ENCODE measurements around the gene CABP1. TPM values are rescaled to one million over a fixed set of nuclear protein-coding genes. Genes with fewer than 3 reads are reported as not detected.
A peak's percentile ranks its signal among the peaks of the same experiment; 100 is the strongest.

Gene CABP1
- total and polyA plus RNA-seq, 9 of the 15 experiments (the other 6 are each of a cell fraction or from before 2014, with no cell fraction given): not detected

DNA sequence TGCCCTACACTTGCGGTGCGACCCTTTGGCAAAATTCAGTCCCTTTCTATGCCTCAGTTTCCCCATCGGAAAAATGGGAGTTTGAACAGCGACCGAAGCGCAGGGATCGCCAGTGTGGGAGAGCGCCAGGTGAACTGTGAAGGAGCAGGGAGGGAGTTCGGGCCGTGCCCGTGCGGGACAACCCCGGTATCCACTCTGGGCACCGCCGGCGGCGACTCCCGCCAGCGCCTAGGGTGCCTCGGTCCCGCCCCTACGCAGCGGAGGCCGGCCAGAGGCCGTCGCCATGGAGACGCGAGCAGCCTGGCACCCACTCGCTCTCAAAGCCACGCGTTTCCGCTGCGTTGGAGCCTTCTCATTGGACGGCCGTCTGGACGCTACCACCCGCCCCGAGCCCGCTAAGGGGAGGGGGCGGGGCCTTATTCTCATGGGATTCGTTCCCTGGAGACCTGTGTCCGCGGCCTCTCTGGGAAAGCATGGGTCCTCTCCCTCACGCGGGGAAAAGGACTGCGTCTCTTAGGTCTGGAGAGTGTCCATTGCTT, 45.8 kb downstream of the CABP1 start (continued):
- TF ChIP-seq, protein P1, sequence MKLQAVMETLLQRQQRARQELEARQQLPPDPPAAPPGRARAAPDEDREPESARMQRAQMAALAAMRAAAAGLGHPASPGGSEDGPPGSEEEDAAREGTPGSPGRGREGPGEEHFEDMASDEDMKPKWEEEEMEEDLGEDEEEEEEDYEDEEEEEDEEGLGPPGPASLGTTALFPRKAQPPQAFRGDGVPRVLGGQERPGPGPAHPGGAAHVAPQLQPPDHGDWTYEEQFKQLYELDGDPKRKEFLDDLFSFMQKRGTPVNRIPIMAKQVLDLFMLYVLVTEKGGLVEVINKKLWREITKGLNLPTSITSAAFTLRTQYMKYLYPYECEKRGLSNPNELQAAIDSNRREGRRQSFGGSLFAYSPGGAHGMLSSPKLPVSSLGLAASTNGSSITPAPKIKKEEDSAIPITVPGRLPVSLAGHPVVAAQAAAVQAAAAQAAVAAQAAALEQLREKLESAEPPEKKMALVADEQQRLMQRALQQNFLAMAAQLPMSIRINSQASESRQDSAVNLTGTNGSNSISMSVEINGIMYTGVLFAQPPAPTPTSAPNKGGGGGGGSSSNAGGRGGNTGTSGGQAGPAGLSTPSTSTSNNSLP (IDR thresholded peaks at IDR 0.05; ENCODE audit: borderline replicate concordance, low read depth, low read length): no peak
- TF ChIP-seq TEAD1 (CRISPR knock-in tag; IDR thresholded peaks at IDR 0.05) (no peak), TCF7L2 (IDR thresholded peaks at IDR 0.05; ENCODE audit: low read depth, low read length) (peak; percentile 80), EGR1 (conservative IDR thresholded peaks at IDR 0.05) (peak; percentile 88), RBM22 (IDR thresholded peaks at IDR 0.05; ENCODE audit: low read depth, low read length, poor library complexity, severe bottlenecking) (peak; percentile 2)

DNA sequence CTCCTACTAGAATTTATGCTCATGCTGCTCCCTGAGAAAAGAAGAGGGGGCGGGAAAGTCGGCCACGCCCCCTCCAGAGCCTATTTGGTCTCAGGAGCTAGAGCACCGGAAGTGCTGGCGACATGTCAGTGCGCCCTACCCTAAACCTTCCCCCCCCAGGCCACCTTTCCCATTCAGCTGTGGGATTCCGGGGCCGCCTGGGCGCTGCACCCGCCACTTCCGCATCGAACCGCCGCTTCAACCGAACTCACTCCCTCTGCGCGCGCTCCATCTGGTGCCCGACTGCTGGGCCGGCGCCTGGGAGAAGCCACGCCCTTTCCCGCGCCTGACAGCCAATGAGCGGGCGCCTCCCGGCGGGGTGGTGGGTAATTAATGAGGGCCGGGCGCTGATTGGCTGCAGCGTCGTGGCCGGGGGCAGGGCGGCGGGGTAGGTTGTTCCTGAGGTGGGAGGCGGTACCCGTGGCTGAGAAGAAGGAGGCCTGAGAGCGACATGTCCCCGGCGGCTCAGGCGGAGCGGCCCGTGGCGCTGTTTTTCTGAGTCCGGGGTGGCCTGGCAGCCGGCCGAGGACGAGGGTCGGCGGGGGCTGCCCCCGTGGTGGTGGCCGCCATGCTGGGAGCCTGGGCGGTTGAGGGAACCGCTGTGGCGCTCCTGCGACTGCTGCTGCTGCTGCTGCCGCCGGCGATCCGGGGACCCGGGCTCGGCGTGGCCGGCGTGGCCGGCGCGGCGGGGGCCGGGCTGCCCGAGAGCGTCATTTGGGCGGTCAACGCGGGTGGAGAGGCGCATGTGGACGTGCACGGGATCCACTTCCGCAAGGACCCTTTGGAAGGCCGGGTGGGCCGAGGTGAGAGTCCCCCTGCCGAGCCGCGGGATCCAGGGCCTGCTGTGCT, 46.5 kb downstream of the CABP1 start, which contains the start of gene MLEC:
Gene MLEC (plus strand): TSS at position 460 of the 888 bp plus-strand sequence. CDS start 148 bp downstream, at position 608.
- Histone ChIP-seq H3K9me1 (ENCODE audit: control insufficient read depth, insufficient read depth, low read length) (no peaks in the 10 kb centered on the region), H3K9me3 (replicated peaks; ENCODE audit: control insufficient read depth, insufficient read depth, low read depth, low read length) (no peaks in the 10 kb centered on the region), H3K27me3 (ENCODE audit: control insufficient read depth in 2 of 2, insufficient read depth in 2 of 2, low read length in 2 of 2) (no peaks in the 10 kb centered on the region), H3K4me1 (replicated peaks in 1 of 2; ENCODE audit: control insufficient read depth in 2 of 2, insufficient read depth in 2 of 2, low read length in 2 of 2) (peaks cover 14 to 17% of the 10 kb centered on the region in 2 experiments; a peak in 3 of 5 replicates), H2AFZ (ENCODE audit: low read depth, low read length) (peak within 1 kb of the TSS; percentile 96), H4K20me1 (replicated peaks; ENCODE audit: control insufficient read depth, insufficient read depth, low read length) (peaks cover 19% of the 10 kb centered on the region), H3K36me3 (ENCODE audit: control insufficient read depth, insufficient read depth, low read length) (peaks cover 16% of the 10 kb centered on the region; the same call in 2 of the 3 replicates), H3K27ac (ENCODE audit: extremely low read depth, low read depth, low read length) (peak within 1 kb of the TSS; percentile 91), H3K4me2 (ENCODE audit: insufficient read depth, low read length) (peak within 1 kb of the TSS; percentile 92), H3K4me3 (peak within 1 kb of the TSS; percentile 91), H3K9ac (ENCODE audit: insufficient read depth in 1 of 2, low read depth in 2 of 2, low read length in 2 of 2) (peak within 1 kb of the TSS; percentile 87 to 94), H3K79me2 (ENCODE audit: control insufficient read depth, insufficient read depth, low read length) (peaks cover 49% of the 10 kb centered on the region)
- ChIA-PET CTCF (ENCODE audit: low intra/inter-chr PET ratio) (interaction anchor here (0.6 to 0.8 kb wide), 2 partner anchors 104 to 233 kb away, joined by 3 to 6 read pairs; no protein-coding TSS in a partner anchor), POLR2A (interaction anchor here (0.6 to 1.4 kb wide), 5 partner anchors 11 to 90 kb away, joined by 3 to 4 read pairs (median 4); partner anchors contain the start of gene UNC119B)
- DNase-seq (ENCODE audit: extremely low read depth in 1 of 4, low spot score in 3 of 4) (peak; percentile 98 to 100 (median 100)), ATAC-seq (peak; percentile 92), FAIRE-seq (no peak)
- BruUV-seq (replicated peaks): no TSS peak
- under 1% methylated on average over 68 of the region's 84 CpGs for WGBS (ENCODE audit: insufficient coverage, low coverage, missing lambda C conversion rate)
- in situ Hi-C loops (cut with MboI) (no loop called here), intact Hi-C loops (cut with micrococcal nuclease) (loop anchor here (1.0 to 2.0 kb wide), 3 partner anchors 24 to 103 kb away; partner anchors contain the start of gene UNC119B)
- peak; percentile 26 to 65 (median 52); a peak in 4 of 6 replicates for TF ChIP-seq CTCF (IDR thresholded peaks at IDR 0.05 in 2 of 3, conservative IDR thresholded peaks at IDR 0.05 in 1 of 3; ENCODE audit: insufficient read depth in 2 of 3, low read depth in 1 of 3, low read length in 3 of 3)
- TF ChIP-seq, protein P2, sequence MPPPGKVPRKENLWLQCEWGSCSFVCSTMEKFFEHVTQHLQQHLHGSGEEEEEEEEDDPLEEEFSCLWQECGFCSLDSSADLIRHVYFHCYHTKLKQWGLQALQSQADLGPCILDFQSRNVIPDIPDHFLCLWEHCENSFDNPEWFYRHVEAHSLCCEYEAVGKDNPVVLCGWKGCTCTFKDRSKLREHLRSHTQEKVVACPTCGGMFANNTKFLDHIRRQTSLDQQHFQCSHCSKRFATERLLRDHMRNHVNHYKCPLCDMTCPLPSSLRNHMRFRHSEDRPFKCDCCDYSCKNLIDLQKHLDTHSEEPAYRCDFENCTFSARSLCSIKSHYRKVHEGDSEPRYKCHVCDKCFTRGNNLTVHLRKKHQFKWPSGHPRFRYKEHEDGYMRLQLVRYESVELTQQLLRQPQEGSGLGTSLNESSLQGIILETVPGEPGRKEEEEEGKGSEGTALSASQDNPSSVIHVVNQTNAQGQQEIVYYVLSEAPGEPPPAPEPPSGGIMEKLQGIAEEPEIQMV (tag; conservative IDR thresholded peaks at IDR 0.05; ENCODE audit: low read depth): no peak
- TF ChIP-seq JUN (IDR thresholded peaks at IDR 0.05; ENCODE audit: borderline replicate concordance, low read depth, low read length): 0 out of 2 replicates have a peak, but pooled peaks have one; percentile 17
- TF ChIP-seq JUN (CRISPR knock-in tag; IDR thresholded peaks at IDR 0.05; ENCODE audit: borderline replicate concordance): peak; percentile 80; the same call in 1 of the 2 replicates
